Pancreas (tissue), 10 donors: ENCODE measurements around the gene C1orf185. TPM values are rescaled to one million over a fixed set of nuclear protein-coding genes. Genes with fewer than 3 reads are reported as not detected.
"Not testable (repeated sequence)": the region's sequence is repeated elsewhere in the genome, so short reads cannot be mapped to it uniquely, and the experiment has no call there.

Experiments
- ATAC-seq, 4 donors: fragments of 200-7000 bp; cut with Tn5 transposase; one replicate each; pipeline versions ENCODE4 v1.8.0 to v1.9.1; 2020; ENCODE audit warnings: mild to moderate bottlenecking in 4 of 4, moderate library complexity in 4 of 4
- DNase-seq, 6 donors: peaks; one replicate each; pipeline ENCODE4 v3.0.0-alpha.2; 2020
- FAIRE-seq: peaks from 2 replicates; lab custom pipeline; 2012; peaks lifted over from hg19 to GRCh38; lab: Jason Lieb, UNC
- H3K27ac ChIP-seq, 4 donors: fragments of 200-600 bp; sonication (generic); 1 replicate in 3 of 4; 2 replicates in 1 of 4; pipeline versions ENCODE4 v1.5.0 to v1.8.0; 2020
- H3K27me3 ChIP-seq, 4 donors: fragments of 200-600 bp; one replicate each; pipeline ENCODE4 v1.8.0; 2021
- H3K36me3 ChIP-seq, 3 donors: fragments of 200-600 bp; sonication (generic) in 1 of 3; one replicate each; pipeline versions ENCODE4 v1.5.0 to v1.8.0; 2020 to 2021
- H3K4me1 ChIP-seq, 3 donors: fragments of 200-600 bp; one replicate each; pipeline ENCODE4 v1.8.0; 2021
- H3K4me3 ChIP-seq, 4 donors: fragments of 200-600 bp; sonication (generic) in 2 of 4; one replicate each; pipeline versions ENCODE4 v1.5.0 to v1.8.0; 2020 to 2021
- H3K9me3 ChIP-seq, 4 donors: fragments of 200-600 bp; one replicate each; pipeline ENCODE4 v1.8.0; 2021
- CTCF ChIP-seq, 4 donors: fragments of 200-600 bp; sonication (generic) in 3 of 4; IDR thresholded peaks; one replicate each; pipeline versions ENCODE4 v1.5.0 to v1.8.0; 2021; ENCODE audit warnings: antibody characterized with exemption in 4 of 4
- WGBS, 2 donors: extraction: QIAGEN DNeasy Blood & Tissue Kit; methylation state at CpG; one replicate each; pipeline ENCODE4 v1.1.7; 2013; 5-methylcytosine and 5-hydroxymethylcytosine counted together
- intact Hi-C, 3 donors: fragments of 100-400 bp; cut with DNase I; formaldehyde crosslinking; loops; one replicate each; pipeline versions ENCODE4 v1.11.1 to v1.14.2; 2022
- polyA plus RNA-seq, 2 donors: library from polyadenylated mRNA; stranded (reverse); fragments of 200-250 nt; gene quantifications; one replicate each; pipeline ENCODE4 v1.2.3, GENCODE V29; 2013
- total RNA-seq, 6 donors: library from RNA; stranded (reverse); fragmentation: NEBNext Ultra II Directional in 4 of 6; extraction: Animal tissue kit (Norgen Biotek cat#: 25700) in 4 of 6; gene quantifications; one replicate each; pipeline versions ENCODE4 v1.2.1 to v1.2.4, GENCODE V29; 2021 to 2023
- donor health status: healthy with polysubstance abuse.
- donor health status: DM: no; HTN: no; CAD: no; lungs with moderate emphysema.
- donor health status: DM: no; HTN: no; CAD: no.
- donor health status: control.
- donor health status: control.
- donor health status: Bipolar disorder and iron deficiency.
- donor health status: DM: yes; HTN: yes; CAD: no.
- donor health status: DM: no; HTN: no; CAD: no.
- donor health status: DM: no; HTN: no; CAD: no.
- donor health status: DM: yes; HTN: yes; CAD: no.

C1orf185 gene
- total and polyA plus RNA-seq, 8 donors = not detected

GRCh38 chr1:51131185-51131584 lies 29.2 kb downstream of the C1orf185 start:
- no peak for TF ChIP-seq CTCF (IDR thresholded peaks at IDR 0.05)

GRCh38 chr1:51133045-51133444 lies 31.0 kb downstream of the C1orf185 start:
- Histone ChIP-seq H3K27me3 (no peaks in the 10 kb centered on the region), H3K4me1 (no peaks in the 10 kb centered on the region), H3K9me3 (no peaks in the 10 kb centered on the region), H3K4me3 (no peak overlapping the region), H3K36me3 (no peaks in the 10 kb centered on the region), H3K27ac (no peak overlapping the region)
- TF ChIP-seq CTCF (IDR thresholded peaks at IDR 0.05) = no peak
- intact Hi-C loops = no loop called here
- WGBS, 2 donors = 88 to 89% methylated on average over 2 of the region's 2 CpGs
- FAIRE-seq = no peak
- no peak for DNase-seq
- ATAC-seq = no peak

More at GRCh38 chr1:51131185-51131584, 29.2 kb downstream of the C1orf185 start:
- Histone ChIP-seq H3K4me1 (no peaks in the 10 kb centered on the region), H3K27me3 (no peaks in the 10 kb centered on the region), H3K36me3 (no peaks in the 10 kb centered on the region), H3K27ac (no peak overlapping the region), H3K9me3 (no peaks in the 10 kb centered on the region), H3K4me3 (no peak overlapping the region)
- 52 to 62% methylated on average over 3 of the region's 3 CpGs for WGBS, 2 donors
- intact Hi-C loops = no loop called here
- DNase-seq (no peak), FAIRE-seq (no peak), ATAC-seq (no peak)

GRCh38 chr1:51137696-51138095 lies 35.7 kb downstream of the C1orf185 start:
- H3K27me3 ChIP-seq, H3K4me1 ChIP-seq, FAIRE-seq, DNase-seq, H3K9me3 ChIP-seq, intact Hi-C loops, H3K36me3 ChIP-seq, H3K27ac ChIP-seq, ATAC-seq, H3K4me3 ChIP-seq: not testable (repeated sequence)
- 32 to 50% methylated on average over 2 of the region's 2 CpGs for WGBS, 2 donors

- FAIRE-seq = no peak
- no peak for ATAC-seq
- Histone ChIP-seq H3K4me1 (no peaks in the 10 kb centered on the region), H3K4me3 (no peak overlapping the region), H3K36me3 (no peaks in the 10 kb centered on the region), H3K9me3 (no peaks in the 10 kb centered on the region), H3K27ac (no peak overlapping the region), H3K27me3 (no peaks in the 10 kb centered on the region)
- intact Hi-C loops = no loop called here
- TF ChIP-seq CTCF (IDR thresholded peaks at IDR 0.05) = no peak
- WGBS, 2 donors = 16 to 28% methylated on average over 2 of the region's 2 CpGs
- no peak for DNase-seq
Measured at GRCh38 chr1:51139474-51139873, 37.4 kb downstream of the C1orf185 start.

- H3K4me1 ChIP-seq = no peaks in the 10 kb centered on the region
- no peak overlapping the region for H3K27ac ChIP-seq
- H3K27me3 ChIP-seq = no peaks in the 10 kb centered on the region
- no peaks in the 10 kb centered on the region for H3K9me3 ChIP-seq
- no peaks in the 10 kb centered on the region for H3K36me3 ChIP-seq
- WGBS, 2 donors = 85 to 88% methylated on average over 2 of the region's 2 CpGs
- intact Hi-C loops = no loop called here
- H3K4me3 ChIP-seq = no peak overlapping the region
- DNase-seq (no peak), FAIRE-seq (no peak), ATAC-seq (no peak)
- no peak for TF ChIP-seq CTCF (IDR thresholded peaks at IDR 0.05)
Measured at GRCh38 chr1:51147394-51147793, 45.4 kb downstream of the C1orf185 start.
